Femur (tissue), 1 donor: ENCODE data around the gene WDR26.
"Not testable (repeated sequence)": the region's sequence is repeated elsewhere in the genome, so short reads cannot be mapped to it uniquely, and the experiment has no call there.

Source experiments
- DNase-seq: peaks from one replicate; pipeline ENCODE4 v3.0.0-alpha.2; 2017

Gene WDR26

DNA sequence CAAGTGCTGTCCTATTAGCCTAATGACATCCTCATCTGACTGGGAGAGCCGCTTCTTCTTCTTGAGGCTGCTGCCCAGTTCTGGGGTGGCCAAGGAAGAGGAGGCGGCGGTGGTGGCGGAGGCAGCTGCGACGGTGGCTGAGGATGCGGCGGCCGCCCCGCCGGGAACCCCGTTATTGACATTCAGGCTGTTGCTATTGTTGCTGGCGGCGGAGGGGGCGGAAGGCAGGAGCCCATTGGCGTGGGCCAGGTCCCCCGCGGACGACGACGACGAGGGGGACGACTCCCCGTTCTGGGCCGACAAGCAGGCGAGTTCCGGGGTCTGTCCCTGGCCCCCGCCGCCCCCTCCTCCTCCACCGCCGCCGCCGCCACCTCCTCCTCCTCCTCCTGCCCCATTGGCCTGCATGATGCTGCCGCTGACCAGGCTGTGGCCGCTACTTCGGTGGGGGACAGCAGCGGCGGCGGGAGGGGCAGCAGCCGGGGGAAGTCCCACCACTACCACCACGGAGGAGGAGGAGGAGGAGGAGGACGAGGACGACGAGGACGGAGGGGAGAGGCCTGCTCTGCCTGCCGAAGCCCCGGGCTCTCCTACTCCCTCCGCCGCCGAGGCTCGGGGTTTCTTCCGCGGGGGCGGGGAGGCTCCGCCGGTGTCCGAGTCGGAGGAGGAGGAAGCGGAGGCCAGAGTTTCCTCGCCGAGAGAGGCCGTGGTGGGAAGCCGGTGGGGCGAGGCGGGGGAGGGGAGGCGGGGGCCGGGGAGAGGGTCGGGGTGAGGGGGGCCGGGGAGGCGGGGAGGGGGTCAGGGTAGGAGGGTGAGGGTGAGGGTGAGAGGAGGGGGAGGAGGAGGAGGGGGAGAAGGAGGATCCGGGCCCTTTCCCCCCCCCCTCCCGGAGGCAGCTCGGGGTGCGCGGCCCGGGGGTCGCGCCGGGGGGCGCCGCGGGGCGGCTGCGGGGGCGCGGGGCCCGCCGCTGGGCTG is 610 bp downstream of the WDR26 start:
- peak; percentile 66 for DNase-seq

GRCh38 chr1:224433041-224433691 is 1.4 kb downstream of the WDR26 start:
- DNase-seq: no peak

- DNase-seq: no peak
Observed at GRCh38 chr1:224432672-224433040, 1.9 kb downstream of the WDR26 start.

DNA sequence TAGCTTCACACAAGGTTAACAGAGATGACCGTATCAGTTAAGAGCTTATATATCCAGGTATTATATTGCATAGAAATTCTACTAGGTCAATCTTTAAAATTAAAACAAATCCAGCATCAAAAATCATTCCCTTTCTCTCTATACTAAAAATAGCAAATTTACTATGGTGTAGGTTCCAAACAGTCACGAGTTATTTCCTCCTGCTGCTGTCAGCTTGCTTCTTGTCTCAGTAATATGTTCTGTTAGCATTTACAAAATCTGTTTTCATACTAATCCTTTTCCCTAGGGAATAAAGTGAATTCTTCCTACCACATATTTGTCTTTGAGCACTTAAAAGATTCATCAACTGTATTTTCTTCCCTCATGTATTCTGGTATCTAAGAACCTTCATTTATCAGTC is 2.5 kb downstream of the WDR26 start:
- no peak for DNase-seq

- no peak for DNase-seq
Observed at GRCh38 chr1:224431726-224432125, 2.9 kb downstream of the WDR26 start.

- DNase-seq: no peak
Observed at GRCh38 chr1:224430511-224431113, 4.0 kb downstream of the WDR26 start.

DNA sequence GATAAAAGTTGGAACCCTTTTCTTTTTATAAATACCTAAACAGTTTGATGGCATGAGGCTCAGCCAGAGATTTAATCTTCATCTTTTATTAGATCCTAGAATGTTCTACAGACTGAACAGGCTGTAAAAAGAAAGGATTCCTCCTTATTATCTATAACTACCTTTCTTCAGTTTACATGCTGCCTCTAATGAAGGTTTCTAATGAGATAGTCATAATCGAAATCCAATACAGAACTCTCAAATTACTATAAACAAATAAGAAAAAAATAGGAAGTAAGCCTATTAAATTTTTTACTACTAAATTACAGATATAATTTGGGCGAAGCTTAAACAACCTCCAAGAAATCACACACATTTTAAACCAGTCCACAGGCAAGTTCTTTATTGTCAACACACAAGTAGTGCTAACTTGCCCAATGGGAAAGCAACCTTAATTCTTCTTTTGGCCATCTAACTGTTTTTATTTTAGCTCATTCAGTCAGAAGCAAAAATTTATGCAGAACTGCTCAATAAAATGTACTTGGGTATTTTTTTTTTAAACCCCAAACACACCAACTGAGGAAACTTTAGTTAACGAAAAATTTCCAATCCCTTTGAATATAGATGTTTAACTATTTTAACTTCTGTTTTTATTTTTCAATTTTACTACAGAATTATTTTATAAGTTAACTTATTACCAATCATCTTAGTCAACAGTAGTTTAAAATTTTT is 4.8 kb downstream of the WDR26 start:
- no peak for DNase-seq

GRCh38 chr1:224428713-224429112 is 5.9 kb downstream of the WDR26 start:
- not testable (repeated sequence) for DNase-seq

DNA sequence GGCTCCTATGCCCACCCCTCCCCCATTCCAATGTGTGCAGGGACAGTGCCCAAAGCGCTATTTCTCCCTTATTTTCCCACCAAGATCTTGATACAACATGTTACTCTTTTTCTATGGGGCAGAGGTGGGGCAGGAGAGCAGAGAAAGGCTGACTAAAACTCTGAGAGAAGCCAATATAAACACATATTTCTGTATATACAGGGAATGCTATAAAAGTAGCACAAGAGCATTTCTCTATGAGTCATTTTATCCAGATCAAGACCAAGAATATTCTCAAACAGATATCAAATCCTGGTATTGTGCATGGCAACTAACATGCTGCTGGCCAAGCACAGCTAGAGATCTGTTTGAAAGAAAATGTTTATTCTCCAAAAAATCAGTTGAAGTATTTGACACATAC is 7.3 kb downstream of the WDR26 start:
- DNase-seq: no peak

DNA sequence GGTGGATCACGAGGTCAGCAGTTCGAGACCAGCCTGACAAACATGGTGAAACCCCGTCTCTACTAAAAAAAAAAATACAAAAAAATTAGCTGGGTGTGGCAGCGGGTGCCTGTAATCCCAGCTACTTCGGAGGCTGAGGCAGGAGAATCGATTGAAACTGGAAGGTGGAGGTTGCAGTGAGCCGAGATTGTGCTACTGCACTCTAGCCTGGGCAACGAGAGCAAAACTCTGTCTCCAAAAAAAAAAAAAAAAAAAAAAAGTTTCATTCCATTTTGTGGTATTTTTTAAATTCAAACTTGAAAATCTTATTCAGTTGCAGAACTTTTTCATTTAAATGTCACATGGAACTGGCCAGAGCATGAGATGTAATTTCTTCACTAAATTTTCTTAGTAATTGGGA is 7.7 kb downstream of the WDR26 start:
- DNase-seq: not testable (repeated sequence)

GRCh38 chr1:224425279-224425884 is 9.2 kb downstream of the WDR26 start:
- DNase-seq: no peak

DNA sequence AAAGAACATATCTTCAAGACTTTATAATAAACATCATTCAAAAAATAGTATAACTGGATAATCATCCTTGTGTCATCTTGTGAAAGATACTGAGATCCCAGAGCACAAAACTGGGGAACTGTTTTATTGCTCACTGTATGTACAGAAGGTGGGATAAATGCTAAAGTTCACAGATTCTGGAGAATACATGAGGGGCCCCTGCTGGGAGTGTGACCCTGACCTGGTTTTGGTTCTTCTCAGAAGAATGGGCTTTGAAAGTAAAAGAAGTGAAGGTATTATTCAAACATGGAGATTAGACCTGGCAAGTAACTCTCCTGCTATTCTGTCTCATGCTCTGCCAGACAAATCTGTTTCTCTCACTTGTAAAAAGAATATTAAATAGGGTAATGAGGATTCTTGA is 14.5 kb downstream of the WDR26 start:
- DNase-seq: no peak

DNA sequence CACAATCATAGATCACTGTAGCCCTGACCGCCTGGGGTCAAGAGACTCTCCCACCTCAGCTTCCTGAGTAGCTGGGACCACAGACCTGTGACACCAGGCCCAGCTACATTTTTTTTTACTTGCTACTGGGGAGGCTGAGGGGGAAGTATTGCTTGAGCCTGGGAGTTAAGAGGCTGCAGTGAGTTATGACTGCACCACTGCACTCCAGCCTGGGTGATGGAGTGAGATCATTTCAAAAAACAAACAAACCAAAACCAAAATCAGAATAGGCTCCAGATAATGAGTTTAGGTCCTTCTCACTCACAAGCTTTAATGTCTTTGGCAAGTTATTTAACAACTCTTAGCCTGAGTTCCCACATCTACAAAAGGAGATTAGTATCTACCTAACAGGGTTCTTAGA is 22.8 kb downstream of the WDR26 start:
- no peak for DNase-seq

- no peak for DNase-seq
Observed at GRCh38 chr1:224408294-224408590, 26.4 kb downstream of the WDR26 start.

DNA sequence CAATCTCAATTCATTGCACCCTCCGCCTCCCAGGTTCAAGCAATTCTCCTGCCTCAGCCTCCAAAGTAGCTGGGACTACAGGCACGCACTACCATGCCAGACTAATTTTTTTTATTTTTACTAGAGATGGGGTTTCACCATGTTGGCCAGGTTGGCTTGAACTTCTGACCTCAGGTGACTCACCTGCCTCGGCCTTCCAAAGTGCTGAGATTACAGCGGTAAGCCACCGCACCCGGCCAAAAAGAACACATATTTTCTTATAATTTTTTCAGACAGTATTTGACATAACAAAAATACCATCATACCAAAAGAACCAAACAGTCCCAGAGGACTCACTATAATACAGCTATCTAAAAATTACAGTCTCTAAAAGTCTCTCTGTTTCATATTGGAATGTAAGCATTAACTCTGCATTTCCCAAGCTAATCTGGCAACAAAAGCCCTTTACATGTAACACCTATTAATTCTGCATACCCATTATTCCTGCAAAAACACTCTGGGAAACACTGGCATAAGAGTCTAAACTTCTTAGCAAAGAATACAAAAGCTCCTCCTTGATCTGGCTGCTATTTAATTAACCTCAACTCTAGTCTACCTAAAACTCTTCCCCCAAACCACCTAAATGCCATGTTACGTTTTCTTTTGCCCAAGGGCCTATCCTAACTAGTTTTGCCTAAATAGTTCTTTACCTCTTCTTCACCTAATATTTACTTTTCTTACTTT is 26.9 kb downstream of the WDR26 start:
- no peak for DNase-seq

GRCh38 chr1:224406216-224406615 is 28.4 kb downstream of the WDR26 start:
- no peak for DNase-seq

- no peak for DNase-seq
Observed at GRCh38 chr1:224405604-224405970, 29.0 kb downstream of the WDR26 start.

DNA sequence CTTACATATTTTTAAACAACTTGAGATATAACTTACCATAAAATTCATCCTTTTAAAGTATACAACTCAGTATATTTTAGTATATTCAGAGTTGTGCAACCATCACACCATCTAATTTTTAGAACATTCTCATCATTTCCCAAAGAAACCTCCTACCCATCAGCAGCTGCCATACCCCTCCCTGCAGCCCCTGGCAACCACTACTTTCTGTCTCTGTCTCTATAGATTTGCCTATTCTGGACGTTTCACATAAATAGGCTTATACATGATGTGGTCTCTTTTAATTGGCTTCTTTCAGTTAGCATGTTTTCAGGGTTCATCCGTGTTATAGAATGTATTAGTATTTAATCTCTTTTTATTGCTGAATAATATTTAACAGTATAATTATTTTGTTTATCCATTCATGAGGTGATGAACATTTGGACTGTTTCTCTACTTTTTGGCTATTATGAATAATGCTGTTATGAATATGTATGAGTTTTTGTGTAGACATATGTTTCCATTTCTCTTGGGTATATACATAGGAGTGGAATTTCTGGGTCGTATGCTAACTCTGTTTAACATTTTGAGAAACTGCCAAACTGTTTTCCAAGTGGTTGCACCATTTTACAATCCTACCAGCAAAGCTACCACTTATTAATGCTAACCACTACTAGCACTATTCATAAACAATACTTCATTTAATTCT is 29.5 kb downstream of the WDR26 start:
- no peak for DNase-seq

DNA sequence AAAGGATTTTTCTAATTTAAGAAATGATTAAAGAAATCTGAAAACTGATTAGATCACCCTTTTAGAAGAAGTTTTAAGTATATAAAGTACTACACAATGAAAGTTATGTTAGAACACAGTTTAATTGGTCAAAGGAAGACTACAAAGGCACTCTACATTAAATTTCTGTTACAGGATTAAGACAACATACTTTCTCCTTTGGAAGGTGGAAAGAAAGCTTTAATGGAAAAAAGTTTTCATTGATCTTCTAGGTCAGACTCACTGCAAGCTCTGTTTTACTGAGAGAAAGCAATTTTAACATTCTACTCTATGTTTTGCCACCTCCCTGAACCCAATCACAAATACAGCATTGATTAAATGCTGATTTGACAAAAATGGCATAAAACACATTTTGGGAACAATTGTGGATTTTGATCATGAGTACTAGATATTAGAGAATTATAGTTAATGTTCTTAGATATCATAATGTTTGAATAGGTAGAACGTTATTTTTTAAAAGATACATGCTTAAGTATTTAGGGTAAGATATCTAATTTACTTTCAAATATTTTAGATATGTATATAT is 32.0 kb downstream of the WDR26 start:
- DNase-seq: no peak

- DNase-seq: no peak
Observed at GRCh38 chr1:224399887-224400286, 34.7 kb downstream of the WDR26 start.

DNA sequence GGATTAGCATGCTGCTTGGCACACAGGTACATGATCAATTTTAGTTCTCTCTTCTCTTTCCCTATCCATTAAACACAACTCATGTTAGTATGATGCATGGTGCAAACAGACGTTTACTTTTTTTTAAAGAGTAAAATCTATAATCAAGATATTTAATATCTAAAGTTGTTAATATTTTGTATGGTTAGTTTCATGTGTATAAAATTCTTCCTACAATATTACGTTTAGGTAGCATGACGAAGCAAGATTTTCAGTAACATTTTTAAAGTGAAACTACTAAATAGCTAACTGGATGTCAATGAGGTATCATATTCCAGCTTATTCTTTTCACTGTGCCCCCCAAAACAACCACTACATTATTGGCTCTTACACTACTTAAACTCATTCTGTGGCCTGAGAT is 41.3 kb downstream of the WDR26 start:
- DNase-seq: no peak
